Colonic mucosa (tissue), 4 donors: ENCODE data around the gene PTPRE. TPM values are rescaled to one million over a fixed set of nuclear protein-coding genes. Genes with fewer than 3 reads are reported as not detected.

Experiments used
- DNase-seq: peaks from one replicate; pipeline ENCODE4 v3.0.0-alpha.2; 2020
- H3K27ac ChIP-seq: fragments of 200-600 bp; one replicate; pipeline ENCODE4 v1.8.0; 2021
- H3K27me3 ChIP-seq: fragments of 200-600 bp; one replicate; pipeline ENCODE4 v1.8.0; 2021
- H3K36me3 ChIP-seq: fragments of 200-600 bp; one replicate; pipeline ENCODE4 v1.8.0; 2021
- H3K4me1 ChIP-seq: fragments of 200-600 bp; one replicate; pipeline ENCODE4 v1.8.0; 2021; ENCODE audit warnings: mild to moderate bottlenecking
- H3K4me3 ChIP-seq: fragments of 200-600 bp; one replicate; pipeline ENCODE4 v1.8.0; 2021
- H3K9ac ChIP-seq, 2 donors: one replicate each; pipeline ENCODE4 v1.7.0; 2013; ENCODE audit warnings: control low read depth in 2 of 2, low read depth in 2 of 2, low read length in 2 of 2
- H3K9me3 ChIP-seq: fragments of 200-600 bp; one replicate; pipeline ENCODE4 v1.8.0; 2021
- CTCF ChIP-seq: fragments of 200-600 bp; IDR thresholded peaks from one replicate; pipeline ENCODE4 v1.8.0; 2022; ENCODE audit warnings: antibody characterized with exemption, mild to moderate bottlenecking
- intact Hi-C: fragments of 100-400 bp; cut with DNase I; formaldehyde crosslinking; loops from one replicate; pipeline ENCODE4 v1.14.1; 2022
- total RNA-seq, 2 donors: library from RNA; stranded (reverse); fragmentation: NEBNext Ultra II Directional in 1 of 2; extraction: Animal tissue kit (Norgen Biotek cat#: 25700) in 1 of 2; gene quantifications; one replicate each; pipeline ENCODE4 v1.2.1, GENCODE V29; 2021
- donor health status: healthy.
- donor health status: DM: no; HTN: no; CAD: no.
- donor health status: DM: no; HTN: no; CAD: no.

Gene PTPRE
- total RNA-seq, 2 donors from 2014 or later = 15.9 to 18.8 TPM

- Histone ChIP-seq H3K36me3 (no peaks in the 10 kb centered on the region), H3K4me1 (peaks cover 8% of the 10 kb centered on the region), H3K27me3 (no peaks in the 10 kb centered on the region), H3K9ac (no peak overlapping the region), H3K27ac (peak overlapping the region; percentile 17), H3K9me3 (no peaks in the 10 kb centered on the region), H3K4me3 (no peak overlapping the region)
- TF ChIP-seq CTCF = no peak
- no peak for DNase-seq
- intact Hi-C loops = no loop called here
These were observed 143.2 kb downstream of the PTPRE start for GRCh38 chr10:128050121-128050516.

DNA sequence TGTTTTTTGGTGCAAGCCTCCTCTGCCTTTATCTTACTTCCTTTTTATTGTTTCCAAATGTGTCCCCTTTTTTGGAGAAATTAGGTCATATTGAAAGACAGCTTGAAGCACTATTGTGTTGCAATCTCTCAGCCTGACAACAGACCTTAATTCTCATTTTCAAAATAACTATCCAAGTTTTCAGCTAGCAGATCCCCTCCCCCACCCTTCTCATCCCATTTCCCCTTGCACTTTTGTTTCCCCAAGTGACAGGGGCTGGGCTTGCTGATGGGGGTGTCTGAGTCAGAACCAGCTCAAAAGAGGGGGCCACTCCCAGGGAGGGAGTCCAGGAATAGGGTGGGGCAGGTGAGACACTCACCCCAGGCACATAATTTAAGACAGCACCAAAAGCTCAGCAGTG, 144.0 kb downstream of the PTPRE start:
- Histone ChIP-seq H3K27ac (no peak overlapping the region), H3K4me3 (no peak overlapping the region), H3K9ac (no peak overlapping the region), H3K9me3 (no peaks in the 10 kb centered on the region), H3K4me1 (peaks cover 8% of the 10 kb centered on the region), H3K27me3 (no peaks in the 10 kb centered on the region), H3K36me3 (no peaks in the 10 kb centered on the region)
- DNase-seq = no peak
- no peak for TF ChIP-seq CTCF
- intact Hi-C loops = no loop called here

DNA sequence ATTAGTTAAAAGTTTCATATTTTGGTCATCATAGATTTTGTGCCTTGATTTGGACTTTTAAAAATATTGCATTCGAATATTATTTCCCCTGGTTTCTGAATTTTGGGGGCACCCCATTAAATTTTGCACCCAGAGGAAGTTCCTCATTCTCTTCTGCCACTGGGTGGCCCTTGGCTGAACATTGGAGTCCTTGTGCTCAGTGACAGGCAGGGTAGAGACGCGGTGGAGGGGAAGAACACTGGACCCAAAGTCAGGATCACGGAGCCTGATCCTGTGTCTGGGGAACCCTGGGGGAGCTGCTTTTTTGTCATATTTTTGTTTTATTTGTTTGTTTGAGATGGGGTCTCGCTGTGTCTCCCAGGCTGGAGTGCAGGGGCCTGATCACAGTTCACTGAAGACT, 144.6 kb downstream of the PTPRE start:
- Histone ChIP-seq H3K9me3 (no peaks in the 10 kb centered on the region), H3K36me3 (no peaks in the 10 kb centered on the region), H3K27ac (no peak overlapping the region), H3K9ac (no peak overlapping the region), H3K4me3 (no peak overlapping the region), H3K27me3 (no peaks in the 10 kb centered on the region), H3K4me1 (peaks cover 7% of the 10 kb centered on the region)
- no peak for DNase-seq
- TF ChIP-seq CTCF = no peak
- intact Hi-C loops = no loop called here

- no peaks in the 10 kb centered on the region for H3K36me3 ChIP-seq
These were observed 145.8 kb downstream of the PTPRE start for GRCh38 chr10:128052696-128053095.

DNA sequence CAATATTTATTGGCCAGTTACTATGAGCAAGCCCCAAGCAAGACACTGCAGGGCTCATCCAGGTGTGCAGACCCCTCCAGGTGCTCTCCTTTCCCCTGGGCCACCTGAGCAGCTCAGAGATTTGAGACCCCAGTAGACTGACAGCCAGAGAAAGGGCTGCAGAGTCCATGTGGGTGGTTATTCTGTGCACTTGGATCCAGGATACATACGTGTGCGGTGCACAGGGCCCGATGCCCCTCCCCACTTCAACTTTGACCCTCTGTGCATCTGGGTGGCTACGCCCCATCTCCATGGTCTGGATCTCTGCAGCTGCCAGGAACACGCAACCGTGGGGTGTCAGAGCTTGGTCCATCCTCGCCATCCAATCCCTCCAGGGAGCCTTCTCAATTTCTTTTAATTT, 146.5 kb downstream of the PTPRE start:
- no peak overlapping the region for H3K27ac ChIP-seq
- H3K4me1 ChIP-seq = no peaks in the 10 kb centered on the region
- H3K9ac ChIP-seq = no peak overlapping the region
- DNase-seq = no peak
- no peak for TF ChIP-seq CTCF
- no peaks in the 10 kb centered on the region for H3K9me3 ChIP-seq
- intact Hi-C loops = no loop called here
- no peak overlapping the region for H3K4me3 ChIP-seq
- H3K27me3 ChIP-seq = no peaks in the 10 kb centered on the region
- no peaks in the 10 kb centered on the region for H3K36me3 ChIP-seq

More at GRCh38 chr10:128052696-128053095, 145.8 kb downstream of the PTPRE start:
- H3K4me1 ChIP-seq = no peaks in the 10 kb centered on the region
- TF ChIP-seq CTCF = no peak
- H3K27me3 ChIP-seq = no peaks in the 10 kb centered on the region
- intact Hi-C loops = no loop called here
- H3K4me3 ChIP-seq = no peak overlapping the region
- no peak overlapping the region for H3K27ac ChIP-seq
- no peaks in the 10 kb centered on the region for H3K9me3 ChIP-seq
- H3K9ac ChIP-seq = no peak overlapping the region
- DNase-seq = no peak
